Measurements from ENCODE around the gene SORBS2.

DNA sequence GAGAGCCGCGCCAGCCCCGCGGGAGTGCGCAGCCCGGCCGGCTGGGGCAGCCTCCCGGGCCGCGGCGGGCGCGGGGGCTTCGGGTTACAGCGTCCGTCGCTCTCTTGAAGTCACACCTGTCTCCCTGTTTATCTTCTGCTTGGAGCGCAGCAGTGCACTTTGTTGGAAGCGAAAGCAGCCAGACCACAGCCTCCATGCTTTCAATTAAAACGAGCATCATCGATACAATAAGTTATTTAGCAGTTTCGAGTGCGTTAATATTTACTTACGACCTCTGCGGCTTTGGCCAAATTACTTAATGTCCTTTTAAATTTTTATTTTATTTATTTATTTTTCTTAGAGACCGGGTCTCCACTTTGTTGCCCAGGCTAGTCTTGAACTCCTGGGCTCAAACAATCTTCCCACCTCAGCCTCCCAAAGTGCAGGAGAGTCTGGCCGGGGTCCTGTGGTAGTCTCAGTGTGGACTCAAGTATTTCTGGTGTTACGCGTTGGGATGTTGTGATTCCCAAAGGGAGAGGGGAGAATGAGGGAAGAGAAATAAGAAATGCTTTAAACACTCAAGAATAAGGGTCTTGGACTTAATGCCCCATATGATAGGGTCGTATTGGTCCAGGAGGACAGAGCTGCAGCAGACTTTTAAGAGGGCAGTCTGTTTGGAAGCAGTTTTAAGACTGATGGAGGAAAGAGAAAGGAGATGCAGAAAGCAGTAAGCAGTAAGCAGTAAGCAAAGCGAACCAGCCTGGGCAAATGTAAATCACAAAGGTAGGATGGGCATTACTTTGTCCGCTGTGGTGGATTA, 276.2 kb downstream of the SORBS2 start:
- TF ChIP-seq, protein P1, sequence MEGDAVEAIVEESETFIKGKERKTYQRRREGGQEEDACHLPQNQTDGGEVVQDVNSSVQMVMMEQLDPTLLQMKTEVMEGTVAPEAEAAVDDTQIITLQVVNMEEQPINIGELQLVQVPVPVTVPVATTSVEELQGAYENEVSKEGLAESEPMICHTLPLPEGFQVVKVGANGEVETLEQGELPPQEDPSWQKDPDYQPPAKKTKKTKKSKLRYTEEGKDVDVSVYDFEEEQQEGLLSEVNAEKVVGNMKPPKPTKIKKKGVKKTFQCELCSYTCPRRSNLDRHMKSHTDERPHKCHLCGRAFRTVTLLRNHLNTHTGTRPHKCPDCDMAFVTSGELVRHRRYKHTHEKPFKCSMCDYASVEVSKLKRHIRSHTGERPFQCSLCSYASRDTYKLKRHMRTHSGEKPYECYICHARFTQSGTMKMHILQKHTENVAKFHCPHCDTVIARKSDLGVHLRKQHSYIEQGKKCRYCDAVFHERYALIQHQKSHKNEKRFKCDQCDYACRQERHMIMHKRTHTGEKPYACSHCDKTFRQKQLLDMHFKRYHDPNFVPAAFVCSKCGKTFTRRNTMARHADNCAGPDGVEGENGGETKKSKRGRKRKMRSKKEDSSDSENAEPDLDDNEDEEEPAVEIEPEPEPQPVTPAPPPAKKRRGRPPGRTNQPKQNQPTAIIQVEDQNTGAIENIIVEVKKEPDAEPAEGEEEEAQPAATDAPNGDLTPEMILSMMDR (IDR thresholded peaks at IDR 0.05) = no peak
- no peak for TF ChIP-seq EP300 (IDR thresholded peaks at IDR 0.05)

Data from tibial nerve (tissue), 4 donors.